HEK293 (cell line): ENCODE results near the gene MAP3K6.

ENCODE experiments used
- PRDM10 ChIP-seq: fragments of 450-650 bp; formaldehyde crosslinking; IDR thresholded peaks from 2 replicates; pipeline ENCODE4 v1.5.1; 2016; ENCODE audit warnings: missing biosample characterization, missing genetic modification characterization
- ZNF660 ChIP-seq: fragments of 450-650 bp; IDR thresholded peaks from 2 replicates; pipeline ENCODE4 v1.5.1; 2018; ENCODE audit warnings: missing biosample characterization, mild to moderate bottlenecking, missing genetic modification characterization
- TF ChIP-seq, protein P1 (sequence below): fragments of 450-650 bp; formaldehyde crosslinking; IDR thresholded peaks from 2 replicates; pipeline ENCODE4 v1.5.1; 2016; ENCODE audit warnings: missing biosample characterization, missing genetic modification characterization

DNA sequence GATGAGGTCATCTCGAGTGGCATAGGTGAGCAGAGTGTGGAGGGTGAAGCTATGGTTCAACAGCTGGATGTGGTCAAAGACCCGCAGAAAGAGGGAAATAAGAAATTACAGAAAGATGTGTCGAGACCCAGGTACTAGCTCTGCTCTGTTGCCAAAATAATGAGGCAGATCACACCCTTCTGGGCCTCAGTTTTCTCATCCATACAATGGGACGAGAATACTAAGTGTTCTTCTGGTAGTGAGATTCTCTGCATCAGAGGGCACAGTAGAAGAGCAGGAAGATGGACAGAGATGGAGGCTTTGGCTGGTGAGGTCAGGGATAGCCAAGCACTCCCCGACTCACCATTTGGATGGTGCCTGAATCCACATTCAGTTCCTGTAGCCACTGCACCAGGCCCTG is 11.1 kb downstream of the MAP3K6 start:
- no peak for TF ChIP-seq PRDM10 (tag by site-specific recombination)
- TF ChIP-seq ZNF660 (tag by site-specific recombination): no peak
- TF ChIP-seq, protein P1, sequence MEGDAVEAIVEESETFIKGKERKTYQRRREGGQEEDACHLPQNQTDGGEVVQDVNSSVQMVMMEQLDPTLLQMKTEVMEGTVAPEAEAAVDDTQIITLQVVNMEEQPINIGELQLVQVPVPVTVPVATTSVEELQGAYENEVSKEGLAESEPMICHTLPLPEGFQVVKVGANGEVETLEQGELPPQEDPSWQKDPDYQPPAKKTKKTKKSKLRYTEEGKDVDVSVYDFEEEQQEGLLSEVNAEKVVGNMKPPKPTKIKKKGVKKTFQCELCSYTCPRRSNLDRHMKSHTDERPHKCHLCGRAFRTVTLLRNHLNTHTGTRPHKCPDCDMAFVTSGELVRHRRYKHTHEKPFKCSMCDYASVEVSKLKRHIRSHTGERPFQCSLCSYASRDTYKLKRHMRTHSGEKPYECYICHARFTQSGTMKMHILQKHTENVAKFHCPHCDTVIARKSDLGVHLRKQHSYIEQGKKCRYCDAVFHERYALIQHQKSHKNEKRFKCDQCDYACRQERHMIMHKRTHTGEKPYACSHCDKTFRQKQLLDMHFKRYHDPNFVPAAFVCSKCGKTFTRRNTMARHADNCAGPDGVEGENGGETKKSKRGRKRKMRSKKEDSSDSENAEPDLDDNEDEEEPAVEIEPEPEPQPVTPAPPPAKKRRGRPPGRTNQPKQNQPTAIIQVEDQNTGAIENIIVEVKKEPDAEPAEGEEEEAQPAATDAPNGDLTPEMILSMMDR (tag by site-specific recombination): no peak
